Measurements from ENCODE around the gene CAMSAP1.

CAMSAP1 gene

GRCh38 chr9:135928074-135928730, 20.9 kb upstream of the CAMSAP1 start:
- H3K4me3 ChIP-seq (ENCODE audit: control insufficient read depth, low read depth, low read length) = no peak overlapping the region
- no peak for DNase-seq (ENCODE audit: low read depth)
- no peak for TF ChIP-seq CTCF (conservative IDR thresholded peaks at IDR 0.05; ENCODE audit: control insufficient read depth, insufficient read depth, low read depth, low read length)

GRCh38 chr9:135927195-135928013, 20.1 kb upstream of the CAMSAP1 start:
- no peak for TF ChIP-seq CTCF (conservative IDR thresholded peaks at IDR 0.05; ENCODE audit: control insufficient read depth, insufficient read depth, low read depth, low read length)
- no peak overlapping the region for H3K4me3 ChIP-seq (ENCODE audit: control insufficient read depth, low read depth, low read length)
- no peak for DNase-seq (ENCODE audit: low read depth)

- no peak for TF ChIP-seq CTCF (conservative IDR thresholded peaks at IDR 0.05; ENCODE audit: control insufficient read depth, insufficient read depth, low read depth, low read length)
- H3K4me3 ChIP-seq (ENCODE audit: control insufficient read depth, low read depth, low read length) = no peak overlapping the region
- peak; percentile 82 for DNase-seq (ENCODE audit: low read depth)
Observed at GRCh38 chr9:135926402-135927194, 19.3 kb upstream of the CAMSAP1 start.

GRCh38 chr9:135925496-135926133, 18.3 kb upstream of the CAMSAP1 start:
- no peak overlapping the region for H3K4me3 ChIP-seq (ENCODE audit: control insufficient read depth, low read depth, low read length)
- DNase-seq (ENCODE audit: low read depth) = peak; percentile 81
- TF ChIP-seq CTCF (conservative IDR thresholded peaks at IDR 0.05; ENCODE audit: control insufficient read depth, insufficient read depth, low read depth, low read length) = no peak

- TF ChIP-seq CTCF (conservative IDR thresholded peaks at IDR 0.05; ENCODE audit: control insufficient read depth, insufficient read depth, low read depth, low read length) = peak; percentile 14
- H3K4me3 ChIP-seq (ENCODE audit: control insufficient read depth, low read depth, low read length) = no peak overlapping the region
- DNase-seq (ENCODE audit: low read depth) = peak; percentile 40
Observed at GRCh38 chr9:135924628-135925338, 17.4 kb upstream of the CAMSAP1 start.

GRCh38 chr9:135923508-135923907, 16.2 kb upstream of the CAMSAP1 start:
- DNase-seq (ENCODE audit: low read depth) = no peak
- no peak for TF ChIP-seq CTCF (conservative IDR thresholded peaks at IDR 0.05; ENCODE audit: control insufficient read depth, insufficient read depth, low read depth, low read length)
- H3K4me3 ChIP-seq (ENCODE audit: control insufficient read depth, low read depth, low read length) = no peak overlapping the region

Measured in fibroblast of mammary gland (primary cell).